ENCODE measurements around the gene NPAS2. TPM values are rescaled to one million over a fixed set of nuclear protein-coding genes. Genes with fewer than 3 reads are reported as not detected.
A peak's percentile ranks its signal among the peaks of the same experiment; 100 is the strongest.

NPAS2 gene
- total RNA-seq, 1 experiment from 2014 or later: 38.3 TPM

DNA sequence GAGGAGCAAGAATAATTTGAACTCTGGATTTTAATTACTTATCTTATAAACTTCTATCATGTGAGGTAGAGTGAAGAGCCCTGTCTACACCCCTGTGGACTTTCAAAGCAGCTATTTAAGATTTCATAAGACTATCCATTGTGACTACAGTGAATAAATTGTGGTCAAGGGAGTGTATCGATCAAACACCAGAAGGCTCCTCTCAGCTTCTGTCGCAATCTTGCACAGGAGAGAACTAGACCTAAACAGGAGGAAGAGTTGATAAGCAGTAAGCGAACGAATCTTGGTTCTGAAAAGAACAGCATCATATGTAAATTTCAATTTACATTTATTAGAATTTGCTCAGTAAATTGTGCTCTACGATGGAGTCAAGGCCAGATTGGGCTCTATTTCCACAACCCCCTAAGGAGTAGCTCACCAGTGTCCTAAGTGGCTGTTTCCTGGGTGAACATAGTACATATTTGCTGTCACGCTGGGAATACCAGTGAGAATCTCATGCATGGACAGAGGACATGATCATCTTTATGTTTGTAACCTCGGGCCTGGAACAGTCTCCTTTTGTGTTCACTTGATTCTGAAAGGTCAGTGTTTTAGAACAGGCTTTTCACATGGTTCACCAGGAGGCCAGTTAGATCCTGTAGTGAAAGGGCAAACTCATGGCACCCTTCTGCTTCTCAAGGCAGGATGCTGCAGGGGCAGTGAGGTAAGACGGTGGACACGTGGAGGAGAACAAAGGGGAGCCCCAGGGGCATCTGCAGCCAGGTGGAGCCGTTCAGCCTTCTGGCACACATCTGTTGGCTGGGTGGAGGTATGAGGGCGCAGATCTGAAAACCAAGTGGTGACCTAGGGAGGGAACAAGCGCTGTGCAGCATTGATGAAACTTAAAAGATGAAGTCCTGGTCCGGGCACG is 33.3 kb downstream of the NPAS2 start:
- no peak for TF ChIP-seq EZH2 (IDR thresholded peaks at IDR 0.05; ENCODE audit: low read depth)
- no peak for TF ChIP-seq CTCF (conservative IDR thresholded peaks at IDR 0.05)

DNA sequence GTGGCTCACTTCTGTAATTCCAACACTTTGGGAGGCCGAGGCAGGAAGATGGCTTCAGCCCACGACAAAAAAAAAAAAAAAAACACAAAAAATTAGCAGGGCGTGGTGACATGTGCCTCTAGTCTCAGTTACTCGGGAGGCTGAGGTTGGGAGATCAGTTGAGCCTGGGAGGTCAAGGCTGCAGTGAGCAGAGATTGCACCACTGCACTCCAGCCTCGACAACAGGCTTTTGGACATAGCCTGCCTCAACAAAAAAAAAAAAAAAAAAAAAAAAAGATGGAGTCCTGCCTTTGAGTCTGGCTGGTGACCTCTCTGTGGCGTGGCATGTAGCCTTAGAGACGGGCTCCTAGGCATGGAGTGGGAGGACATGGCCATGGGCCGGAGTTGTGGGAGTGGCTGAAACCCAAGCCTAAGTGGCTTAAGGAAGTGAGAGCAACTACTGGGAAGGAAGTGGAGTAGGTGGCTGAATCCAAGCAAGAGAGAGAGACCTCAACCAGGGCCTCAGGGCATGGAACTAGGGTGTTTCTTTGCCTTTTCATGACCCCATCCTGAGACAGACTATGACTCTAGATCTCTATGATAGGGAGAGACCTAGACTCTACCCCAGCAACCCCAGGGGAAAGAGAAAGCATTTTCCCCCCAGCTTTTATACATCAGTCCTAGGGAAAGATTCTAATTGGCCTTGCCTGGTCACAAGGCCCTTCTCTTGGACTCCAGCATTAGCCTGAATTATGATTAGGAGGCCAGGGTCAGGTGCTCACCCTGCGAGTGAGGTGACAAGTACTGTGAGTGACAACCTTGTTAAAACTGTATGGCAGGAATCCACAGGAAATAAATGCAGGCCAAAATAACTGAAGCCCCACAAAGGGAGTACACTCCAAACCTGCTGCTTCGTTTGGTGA is 34.2 kb downstream of the NPAS2 start:
- Histone ChIP-seq H4K20me1 (ENCODE audit: insufficient read depth) (no peaks in the 10 kb centered on the region), H3K9me2 (ENCODE audit: insufficient read depth) (no peaks in the 10 kb centered on the region), H3K36me3 (ENCODE audit: low read depth) (0 out of 2 replicates have a peak, but pooled peaks cover 5% of the 10 kb centered on the region), H3K4me2 (peak overlapping the region; percentile 58), H3K4me3 (no peak overlapping the region), H3K27ac (peak overlapping the region; percentile 97), H3K27me3 (ENCODE audit: insufficient read depth, low read depth) (no peaks in the 10 kb centered on the region), H3K9me3 (ENCODE audit: insufficient read depth, low read depth) (no peaks in the 10 kb centered on the region), H3F3A (ENCODE audit: insufficient read depth, low read depth) (peaks cover 74% of the 10 kb centered on the region), H3K4me1 (replicated peaks; ENCODE audit: insufficient read depth) (peaks cover 83% of the 10 kb centered on the region), H3K79me2 (ENCODE audit: low read depth) (peaks cover 83% of the 10 kb centered on the region), H2AFZ (no peak overlapping the region)
- POLR2A ChIA-PET (ENCODE audit: unreplicated experiment): no interaction called here
- TF ChIP-seq CTCF (conservative IDR thresholded peaks at IDR 0.05) (no peak), EZH2 (IDR thresholded peaks at IDR 0.05; ENCODE audit: low read depth) (no peak)
- intact Hi-C loops (cut with micrococcal nuclease; ENCODE audit: unreplicated experiment): loop anchor here (2.0 kb wide), 1 partner anchor 49 kb away; no protein-coding TSS in a partner anchor
- no TSS peak for BruUV-seq (replicated peaks)
- CTCF ChIA-PET: no interaction called here
- DNase-seq: peak; percentile 51 to 78

More for the DNA sequence above, 33.3 kb downstream of the NPAS2 start:
- intact Hi-C loops (cut with micrococcal nuclease; ENCODE audit: unreplicated experiment): no loop called here
- Histone ChIP-seq H3K9me3 (ENCODE audit: insufficient read depth, low read depth) (no peaks in the 10 kb centered on the region), H2AFZ (no peak overlapping the region), H3K4me1 (replicated peaks; ENCODE audit: insufficient read depth) (peaks cover 74% of the 10 kb centered on the region), H3K79me2 (ENCODE audit: low read depth) (peaks cover 83% of the 10 kb centered on the region), H3F3A (ENCODE audit: insufficient read depth, low read depth) (peaks cover 65% of the 10 kb centered on the region), H3K9me2 (ENCODE audit: insufficient read depth) (no peaks in the 10 kb centered on the region), H3K36me3 (ENCODE audit: low read depth) (no peaks in the 10 kb centered on the region), H3K4me2 (peak overlapping the region; percentile 58), H4K20me1 (ENCODE audit: insufficient read depth) (no peaks in the 10 kb centered on the region), H3K4me3 (no peak overlapping the region), H3K27ac (peak overlapping the region; percentile 97), H3K27me3 (ENCODE audit: insufficient read depth, low read depth) (no peaks in the 10 kb centered on the region)
- ChIA-PET POLR2A (ENCODE audit: unreplicated experiment) (no interaction called here), CTCF (no interaction called here)
- DNase-seq: peak in 1 of 2 experiments; percentile 75
- BruUV-seq (replicated peaks): no TSS peak

DNA sequence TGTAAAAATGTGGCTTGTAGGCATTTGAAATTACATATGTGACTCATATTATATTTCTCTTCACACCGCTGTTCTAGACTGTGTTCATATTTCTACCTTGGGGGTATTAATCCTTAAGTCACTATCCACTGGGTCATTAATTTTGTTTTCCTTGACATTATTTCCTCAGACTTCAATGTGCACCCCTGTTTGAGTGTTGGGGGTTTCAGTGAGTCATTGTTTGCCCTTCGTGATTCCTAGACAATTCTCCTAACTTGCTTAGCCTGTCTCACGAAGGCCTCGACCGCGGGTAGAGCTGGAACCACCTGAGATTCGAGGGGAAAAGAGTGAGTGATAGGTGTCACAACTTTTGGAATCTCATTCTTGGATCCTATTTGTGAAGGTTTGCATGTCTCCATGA is 35.1 kb downstream of the NPAS2 start:
- Histone ChIP-seq H3K27ac (peak overlapping the region; percentile 97), H3K4me2 (peak overlapping the region; percentile 58)

More for the DNA sequence above, 35.1 kb downstream of the NPAS2 start:
- H3K4me1 ChIP-seq (replicated peaks; ENCODE audit: insufficient read depth): peaks cover 90% of the 10 kb centered on the region
- H3K27me3 ChIP-seq (ENCODE audit: insufficient read depth, low read depth): no peaks in the 10 kb centered on the region
- CTCF ChIA-PET: no interaction called here
- no peaks in the 10 kb centered on the region for H3K9me3 ChIP-seq (ENCODE audit: insufficient read depth, low read depth)
- peaks cover 85% of the 10 kb centered on the region for H3K79me2 ChIP-seq (ENCODE audit: low read depth)
- no peak overlapping the region for H2AFZ ChIP-seq
- H4K20me1 ChIP-seq (ENCODE audit: insufficient read depth): no peaks in the 10 kb centered on the region
- H3K9me2 ChIP-seq (ENCODE audit: insufficient read depth): no peaks in the 10 kb centered on the region
- POLR2A ChIA-PET (ENCODE audit: unreplicated experiment): no interaction called here
- intact Hi-C loops (cut with micrococcal nuclease; ENCODE audit: unreplicated experiment): loop anchor here (2.0 kb wide), 1 partner anchor 48 kb away; no protein-coding TSS in a partner anchor
- H3K36me3 ChIP-seq (ENCODE audit: low read depth): 0 out of 2 replicates have a peak, but pooled peaks cover 5% of the 10 kb centered on the region
- TF ChIP-seq EZH2 (IDR thresholded peaks at IDR 0.05; ENCODE audit: low read depth) (no peak), CTCF (conservative IDR thresholded peaks at IDR 0.05) (no peak)
- H3K4me3 ChIP-seq: no peak overlapping the region
- H3F3A ChIP-seq (ENCODE audit: insufficient read depth, low read depth): peaks cover 80% of the 10 kb centered on the region
- DNase-seq: peak in 1 of 2 experiments; percentile 68
- no TSS peak for BruUV-seq (replicated peaks)

Data from PC-9 (cell line).